Stimulated activated CD4-positive, alpha-beta T cell treated with anti-CD3 and anti-CD28 coated beads, Interleukin-1b, Interleukin-23, amount 100 ng/mL, for 1 hour (primary cell): ENCODE data around the gene LECT2.

Source experiments
- DNase-seq, 2 donors: peaks; one replicate each; pipeline ENCODE4 v3.0.0-alpha.2; 2020; ENCODE audit warnings: low read depth in 2 of 2

LECT2 gene

DNA sequence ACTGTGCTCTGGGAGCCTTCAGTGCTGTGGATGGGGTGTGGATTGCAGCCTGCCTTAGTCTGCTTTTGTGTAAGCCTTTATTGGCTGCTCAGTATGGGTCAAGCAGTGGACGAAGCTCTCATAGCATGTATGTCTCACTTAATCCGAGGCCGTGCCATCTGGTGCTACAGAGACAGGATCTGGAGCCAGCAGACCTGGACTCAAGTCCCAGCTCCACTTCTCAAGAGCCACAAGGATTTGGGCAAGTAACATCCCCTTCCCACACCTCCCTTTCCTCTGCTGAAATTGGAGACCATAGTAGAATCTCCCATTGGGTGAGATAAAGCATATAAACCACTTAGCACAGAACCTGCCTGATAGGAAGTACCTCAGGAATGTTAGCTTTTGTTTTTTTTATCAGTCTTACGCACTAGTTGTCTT, 23.4 kb upstream of the LECT2 start:
- no peak for DNase-seq

DNA sequence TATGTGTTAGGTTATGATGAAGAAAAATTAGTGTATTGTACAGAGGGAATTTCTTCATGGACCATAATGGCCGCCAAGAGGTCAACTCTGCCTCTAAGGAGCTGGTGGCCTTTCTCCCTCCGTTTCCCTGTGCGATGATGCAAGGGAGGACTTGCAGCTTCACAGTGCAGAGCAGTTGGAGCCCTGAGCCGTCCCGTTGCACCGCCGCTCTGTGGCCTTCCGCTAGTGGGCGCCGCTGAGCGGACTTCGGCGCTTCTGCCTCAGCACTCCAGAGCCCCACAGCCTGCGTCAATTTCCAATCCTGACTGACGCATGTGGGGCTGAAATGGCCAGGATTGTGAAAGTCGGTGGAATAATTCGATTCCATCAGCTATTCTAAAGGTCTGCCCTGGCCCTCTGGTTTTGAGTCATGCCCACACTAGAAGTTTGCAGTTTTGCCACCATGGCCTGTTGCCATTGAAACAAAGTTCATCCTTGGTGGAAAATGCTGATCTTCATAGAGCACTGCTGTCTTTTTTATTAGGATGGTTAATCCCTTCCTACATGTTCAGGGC, 22.7 kb upstream of the LECT2 start:
- peak in 1 of 2 donors; percentile 13 for DNase-seq

DNA sequence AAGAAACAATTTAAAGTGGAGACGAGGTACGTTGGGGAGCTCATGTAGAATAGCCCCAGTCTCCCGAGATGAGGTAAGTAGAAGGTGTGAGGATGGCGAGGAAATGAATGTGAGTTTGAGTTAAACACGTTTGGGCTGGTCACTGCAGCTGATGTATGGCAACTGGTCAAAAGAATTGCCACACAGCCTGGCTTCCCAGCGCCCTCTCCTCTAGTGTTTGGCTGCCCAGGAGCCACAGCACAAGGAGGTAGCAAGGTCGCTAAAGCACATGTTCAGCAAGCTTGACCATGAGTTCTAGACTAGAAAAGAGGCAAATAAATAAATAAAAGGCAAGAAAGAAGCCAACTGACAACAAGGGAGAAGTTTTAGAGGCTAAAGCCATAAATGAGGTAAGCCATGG, 21.4 kb upstream of the LECT2 start:
- no peak for DNase-seq

DNA sequence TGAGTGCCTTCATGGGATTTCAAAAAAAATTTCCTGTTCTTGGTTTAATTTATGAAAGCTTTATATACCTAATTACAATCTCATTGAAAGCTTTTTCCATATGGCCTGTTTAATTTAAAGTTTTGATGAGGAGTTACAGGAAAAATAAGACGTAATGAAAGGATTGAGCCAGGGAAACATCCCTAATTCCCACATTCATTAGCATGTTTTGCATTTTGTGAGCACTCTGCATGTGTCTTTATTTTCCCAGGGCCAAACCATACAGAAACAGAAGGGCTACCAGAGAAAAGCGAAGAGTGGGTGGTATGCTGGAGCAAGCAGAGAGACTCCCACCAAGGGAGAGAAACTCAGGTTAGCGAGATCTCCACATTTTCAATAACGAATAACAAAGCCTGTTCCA, 20.3 kb upstream of the LECT2 start:
- no peak for DNase-seq

DNA sequence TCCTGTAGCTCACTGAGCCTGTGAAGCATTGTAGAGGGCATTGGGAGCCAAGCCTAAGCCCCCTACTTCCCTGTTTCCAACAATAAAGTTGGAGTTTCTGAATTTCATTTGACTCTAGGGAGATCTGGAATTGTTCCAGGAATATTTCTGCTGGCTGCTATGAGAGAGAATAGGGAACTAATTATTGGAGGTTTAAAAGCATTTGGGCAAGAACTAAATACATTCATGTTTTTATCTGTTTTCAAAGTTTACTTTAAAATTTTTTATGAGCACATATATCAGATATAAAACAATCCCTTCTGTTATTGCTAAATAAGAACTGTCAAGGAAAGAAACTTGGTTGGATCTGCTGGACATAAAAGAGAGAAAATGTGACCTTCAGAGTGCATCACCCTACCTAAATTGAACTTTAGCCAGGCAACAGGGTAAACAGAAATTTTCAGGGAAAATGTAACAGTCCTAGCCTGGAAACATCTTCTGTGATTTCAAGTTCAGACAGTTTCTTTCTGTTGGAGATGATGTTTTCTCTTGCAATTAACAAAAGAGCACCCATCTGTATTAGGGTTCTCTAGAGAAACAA, 19.3 kb upstream of the LECT2 start:
- DNase-seq, result no peak

DNA sequence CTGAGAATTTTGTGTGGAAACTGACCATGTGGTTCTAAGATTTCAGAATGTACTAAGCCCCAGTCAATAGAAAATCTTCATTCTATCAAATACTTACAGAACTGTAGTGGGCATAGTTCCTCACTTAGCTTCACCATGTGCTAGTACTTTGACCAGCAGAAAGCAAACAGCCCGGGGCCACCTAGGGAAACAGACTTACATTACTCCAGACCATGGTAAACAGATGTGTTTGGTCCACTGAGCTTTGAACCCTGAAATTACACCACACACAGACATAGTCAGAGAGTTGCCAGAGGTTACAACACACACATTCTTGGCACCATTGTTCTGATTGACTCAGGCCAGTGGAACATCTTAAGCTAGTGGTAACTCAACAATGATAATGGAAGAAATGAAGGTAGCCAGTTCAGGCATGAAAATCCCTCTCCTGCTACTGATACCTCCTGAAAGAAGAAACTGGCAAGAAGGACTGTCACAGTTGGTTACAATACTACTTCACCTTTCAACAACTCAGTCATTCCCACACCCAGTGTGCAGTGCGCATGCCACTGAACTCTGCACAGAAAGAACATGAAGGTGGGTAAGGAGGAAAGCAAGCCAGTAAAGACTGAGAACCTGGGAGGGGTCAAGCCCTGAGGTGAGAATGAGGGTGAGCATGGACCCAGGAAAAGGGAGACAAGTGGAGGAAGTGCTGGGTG, 18.7 kb upstream of the LECT2 start:
- DNase-seq, result no peak

DNA sequence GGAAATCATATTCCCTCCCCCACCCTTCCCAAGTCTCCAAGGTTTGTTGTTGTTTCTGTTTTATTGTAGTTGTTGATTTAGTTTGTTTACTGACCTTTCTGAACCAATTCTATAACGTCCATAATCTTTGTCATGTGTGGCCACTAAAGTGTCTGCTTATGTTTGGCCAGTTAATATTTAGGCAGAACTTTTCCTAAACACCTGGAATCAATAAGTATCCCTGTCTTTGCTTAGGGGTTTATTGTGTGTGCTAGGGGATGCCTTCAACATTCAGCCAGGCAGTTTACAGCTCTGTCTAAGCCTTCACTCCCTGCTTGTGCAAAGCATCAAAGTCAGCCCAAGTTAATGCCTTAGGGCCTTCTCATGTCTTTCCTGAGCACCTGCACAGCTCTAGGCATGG, 16.9 kb upstream of the LECT2 start:
- no peak for DNase-seq

DNA sequence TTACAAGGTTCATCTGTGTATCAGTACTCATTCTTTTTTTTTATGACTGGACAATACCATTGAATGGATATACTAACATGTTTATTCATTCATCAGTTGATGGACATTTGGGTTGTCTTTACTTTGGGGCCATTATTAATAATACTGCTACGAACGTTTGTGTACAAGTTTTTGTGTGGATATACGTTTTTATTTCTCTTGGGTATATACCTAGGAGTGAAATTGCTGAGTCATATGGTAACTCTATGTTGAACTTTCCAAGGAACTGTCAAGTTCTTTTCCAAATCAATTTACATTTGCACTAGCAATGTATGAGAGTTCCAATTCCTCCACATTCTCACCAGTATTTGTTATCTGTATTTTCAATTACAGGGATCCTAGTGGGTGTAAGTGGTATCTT, 12.0 kb upstream of the LECT2 start:
- no peak for DNase-seq

DNA sequence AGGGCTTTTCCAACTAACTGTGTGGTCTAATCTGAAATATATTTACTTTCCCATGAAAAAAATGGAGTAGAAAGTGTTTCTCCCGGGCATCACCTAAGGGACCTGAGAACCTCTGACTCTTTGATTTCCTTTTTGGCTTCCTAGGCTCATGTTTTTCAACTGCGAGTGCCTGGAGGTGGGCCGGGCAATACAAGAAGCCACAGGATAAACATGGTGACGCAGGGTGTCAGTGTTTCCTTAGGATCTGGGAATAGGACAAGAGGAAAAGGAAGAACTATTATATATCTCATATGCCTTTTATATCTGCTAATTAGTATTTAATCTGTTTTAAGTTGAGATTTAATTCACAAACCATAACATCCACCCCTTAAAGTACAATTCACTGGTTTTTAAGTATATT, 11.4 kb upstream of the LECT2 start:
- DNase-seq, result no peak

DNA sequence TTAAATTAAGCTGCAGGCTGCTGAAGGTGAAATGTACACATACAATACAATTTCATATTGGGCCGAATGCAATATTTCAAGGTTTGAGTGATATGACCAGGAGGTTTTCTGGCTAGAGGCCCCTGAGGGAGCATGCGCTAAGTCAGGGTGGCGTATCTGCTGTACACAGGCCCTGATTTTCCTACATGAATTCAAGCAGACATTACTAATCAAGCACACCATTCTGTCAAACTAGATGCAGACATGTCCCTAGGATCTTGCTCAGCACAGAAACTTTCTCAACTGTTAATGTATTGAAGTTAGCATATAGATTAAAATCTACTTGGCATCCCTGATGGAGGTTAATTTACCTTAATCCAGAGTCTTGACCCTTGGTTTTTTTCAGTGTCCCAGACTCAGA, 10.7 kb upstream of the LECT2 start:
- no peak for DNase-seq

DNA sequence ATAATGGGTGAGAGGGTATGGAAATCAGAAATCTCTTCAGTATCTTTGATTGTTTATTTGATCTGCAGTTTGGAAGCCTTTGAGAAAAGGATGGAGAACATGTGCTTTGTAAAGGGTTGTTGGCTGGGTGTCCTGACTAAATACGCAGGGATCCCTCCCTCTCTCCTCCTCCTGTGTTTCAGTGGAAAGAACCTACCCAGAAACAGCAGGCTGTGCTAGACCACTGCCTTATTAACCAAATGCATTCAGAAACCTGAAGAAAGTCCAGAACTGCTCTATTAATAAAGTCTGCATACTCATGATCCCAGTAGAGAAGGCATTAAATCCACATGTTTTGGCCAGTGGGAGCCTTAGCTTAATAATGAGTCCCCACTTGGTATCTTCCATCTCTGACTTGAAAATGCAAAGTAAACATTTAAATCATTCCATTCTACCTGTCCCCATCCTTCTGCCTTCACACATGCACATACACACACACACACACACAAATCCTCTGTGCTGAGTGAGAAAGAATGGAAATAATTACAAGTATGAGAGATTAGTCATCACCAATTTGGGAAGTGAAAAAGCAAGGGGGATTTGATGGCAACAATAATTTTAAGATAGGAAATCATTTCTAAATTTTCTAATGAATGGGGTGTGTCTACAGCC, 10.0 kb upstream of the LECT2 start:
- no peak for DNase-seq

DNA sequence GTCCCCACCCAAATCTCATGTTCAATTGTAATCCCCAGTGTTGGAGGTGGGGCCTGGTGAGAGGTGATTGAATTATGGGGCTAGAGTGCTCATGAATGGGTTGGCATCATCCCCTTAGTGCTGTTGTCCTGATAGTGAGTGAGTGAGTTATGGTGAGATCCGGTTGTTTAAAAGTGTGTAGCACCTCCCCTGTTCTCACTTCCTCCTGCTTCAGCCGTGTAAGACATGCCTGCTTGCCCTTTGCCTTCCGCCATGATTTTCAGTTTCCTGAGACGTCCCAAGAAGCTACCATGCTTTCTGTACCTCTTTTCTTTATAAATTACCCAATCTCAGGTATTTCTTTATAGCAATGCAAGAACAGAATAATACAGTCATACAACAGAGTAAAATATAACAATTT, 742 bp upstream of the LECT2 start:
- no peak for DNase-seq

DNA sequence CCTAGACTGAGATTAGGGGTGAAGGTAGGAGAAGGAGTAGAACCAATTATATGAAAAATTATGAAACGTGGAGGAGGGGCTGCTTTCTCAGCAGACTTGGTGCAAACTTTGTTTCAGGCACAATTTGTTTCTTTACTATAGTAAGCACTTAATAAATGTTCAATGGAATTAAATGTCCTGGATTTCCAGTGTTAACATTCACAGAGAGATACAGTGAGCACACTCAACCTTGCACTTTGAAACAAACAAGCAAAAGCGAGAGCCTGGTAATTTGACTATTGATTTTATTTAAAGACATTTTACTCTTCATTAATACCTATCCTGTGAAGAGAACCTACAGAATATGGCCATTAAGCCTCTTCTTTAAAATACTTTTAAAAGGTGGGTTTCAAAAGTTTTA, 933 bp downstream of the LECT2 start:
- DNase-seq, result no peak

DNA sequence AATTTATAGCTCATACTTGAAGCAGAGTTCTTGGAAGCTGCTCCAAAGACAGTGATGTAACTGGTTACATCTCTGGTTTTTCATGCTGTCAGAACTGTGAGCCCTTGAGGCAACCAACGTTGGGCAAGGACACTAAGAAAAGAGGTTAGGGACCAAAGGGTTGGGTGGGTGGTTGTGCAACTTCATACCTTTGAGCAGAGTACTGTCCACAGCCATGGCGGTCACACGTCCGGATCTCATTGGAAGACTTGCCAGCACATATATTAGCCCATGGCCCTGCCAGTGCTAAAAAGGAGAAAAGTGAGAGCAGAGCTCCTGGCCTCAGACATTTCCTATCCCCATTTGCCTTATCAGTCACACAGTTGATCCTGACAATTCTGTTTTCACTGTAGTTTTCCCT, 2.1 kb downstream of the LECT2 start:
- DNase-seq, result no peak

DNA sequence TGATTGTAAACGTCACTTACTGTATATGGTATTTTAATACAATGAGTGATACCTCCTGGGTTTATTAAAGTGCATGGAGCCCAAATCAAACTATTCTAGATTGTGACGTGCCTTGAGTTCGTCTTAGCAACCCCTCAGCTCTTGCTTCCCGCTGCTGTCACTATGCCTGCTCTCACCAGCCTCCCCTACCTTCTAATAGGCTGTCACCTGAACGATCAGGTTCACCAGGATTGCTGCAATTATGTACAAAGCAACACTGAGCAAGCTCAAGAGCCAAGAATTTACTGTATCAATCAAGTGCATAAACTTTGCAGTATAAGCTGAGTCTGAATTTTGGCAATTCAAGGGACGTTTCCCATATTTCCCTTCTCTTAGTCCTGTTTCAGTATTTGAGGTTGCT, 3.0 kb downstream of the LECT2 start:
- DNase-seq, result no peak

DNA sequence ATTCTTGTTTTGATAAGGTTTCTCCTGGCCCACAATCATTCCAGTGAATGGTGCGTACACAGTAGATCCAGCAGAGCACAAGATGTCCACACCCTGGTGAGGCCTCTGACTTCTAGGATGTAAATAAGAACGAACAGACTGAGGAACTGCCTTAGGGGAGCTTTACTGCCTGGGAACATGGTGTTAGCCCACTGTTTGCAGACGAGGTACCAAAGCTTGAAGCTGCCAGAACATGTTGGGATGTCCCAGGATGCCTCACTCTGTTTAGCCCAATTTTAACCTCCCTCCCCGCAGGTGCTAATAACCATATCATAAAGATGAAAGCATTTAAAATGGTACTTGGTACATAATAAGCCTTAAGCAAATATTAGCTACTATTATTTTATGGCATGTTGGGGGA, 3.5 kb downstream of the LECT2 start:
- no peak for DNase-seq

DNA sequence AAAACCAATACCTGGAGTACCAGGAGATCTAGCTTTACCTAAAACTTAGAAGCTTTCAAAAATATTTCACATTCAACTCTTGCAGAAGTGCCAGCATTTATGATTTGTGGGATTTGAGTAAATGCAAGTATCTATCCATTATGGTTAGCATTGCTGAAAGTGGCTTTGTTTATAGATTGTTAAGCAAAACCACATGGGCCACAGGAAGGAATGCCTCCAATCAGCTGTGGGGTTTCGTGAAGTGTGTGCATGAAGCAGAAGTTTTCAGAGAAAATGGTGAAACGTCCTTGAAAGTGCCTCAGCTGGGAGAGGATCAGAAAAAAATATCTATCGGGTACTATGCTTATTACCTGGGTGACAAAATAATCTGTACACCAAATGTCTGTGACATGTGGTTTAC, 4.2 kb downstream of the LECT2 start:
- no peak for DNase-seq

DNA sequence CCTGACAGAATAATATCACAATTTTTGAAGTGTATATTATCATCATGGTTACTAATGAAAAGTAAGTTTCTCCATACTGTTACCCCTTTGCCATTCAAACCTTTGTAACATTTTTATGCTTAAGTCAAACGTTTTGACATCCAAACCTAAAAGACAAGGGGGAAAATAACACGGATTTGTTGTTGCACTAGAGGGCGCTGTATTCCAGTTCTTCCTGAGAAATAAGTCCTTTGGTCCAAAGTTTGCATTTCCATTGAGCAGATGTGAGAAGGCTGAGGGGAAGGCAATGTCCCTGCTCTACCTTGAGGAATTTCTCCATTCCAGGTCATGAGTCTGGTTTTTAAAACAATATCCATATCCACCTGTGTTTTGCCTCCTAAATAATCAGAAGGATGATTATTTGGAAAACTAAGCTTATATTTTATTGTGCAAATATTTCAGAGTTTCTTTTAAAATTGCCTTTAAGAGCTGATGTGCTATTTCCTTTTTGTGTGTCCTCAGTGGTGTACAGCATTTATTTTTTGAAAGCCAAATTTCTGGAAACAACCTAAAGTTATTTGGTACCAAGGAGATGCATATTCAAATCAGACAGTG, 9.7 kb downstream of the LECT2 start:
- no peak for DNase-seq

DNA sequence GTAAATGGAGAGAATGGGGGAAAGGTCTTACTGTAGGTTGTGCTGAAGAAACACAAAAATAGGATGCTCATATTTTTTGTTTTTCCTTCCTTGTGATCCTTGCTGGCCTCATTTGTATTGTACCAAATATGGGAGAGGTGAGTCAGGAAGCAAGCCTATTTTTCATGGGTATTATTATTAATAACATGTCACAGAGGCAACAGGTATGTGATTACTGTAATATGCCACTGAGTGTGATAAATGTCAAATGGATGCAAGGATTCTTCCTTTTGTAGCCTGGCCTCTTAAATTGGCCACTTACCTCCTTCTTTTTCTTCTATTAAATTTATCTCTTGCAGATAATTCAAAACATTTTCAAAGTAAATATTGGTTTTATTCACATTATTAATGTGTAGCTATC, 10.2 kb downstream of the LECT2 start:
- no peak for DNase-seq

DNA sequence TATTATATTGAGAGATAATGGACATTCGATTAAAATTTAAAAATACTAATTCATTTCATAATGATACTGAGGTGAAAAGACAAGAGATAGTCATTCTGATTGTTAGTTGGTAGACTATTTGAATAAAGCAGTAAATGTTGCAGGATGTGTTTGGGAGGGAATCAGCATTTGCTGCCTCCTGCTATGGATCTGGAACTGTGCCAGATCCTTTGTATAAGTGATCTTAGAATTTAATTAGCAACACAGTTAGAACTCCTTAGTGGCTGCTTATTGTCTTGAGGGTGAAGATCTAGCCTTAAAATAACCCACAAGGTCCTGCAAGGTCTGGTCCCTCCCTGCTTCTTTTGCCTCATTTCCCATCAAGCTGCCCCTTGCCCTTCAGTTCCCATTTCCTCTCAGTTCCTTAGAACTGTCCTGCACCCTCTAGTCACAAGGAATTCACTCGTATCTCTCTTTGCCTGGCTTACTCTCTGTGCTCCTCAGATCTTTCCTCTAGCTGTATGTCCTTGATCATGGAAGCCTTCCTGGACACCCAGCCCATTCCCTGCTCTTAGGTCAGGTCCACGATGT, 12.5 kb downstream of the LECT2 start:
- DNase-seq, result no peak

DNA sequence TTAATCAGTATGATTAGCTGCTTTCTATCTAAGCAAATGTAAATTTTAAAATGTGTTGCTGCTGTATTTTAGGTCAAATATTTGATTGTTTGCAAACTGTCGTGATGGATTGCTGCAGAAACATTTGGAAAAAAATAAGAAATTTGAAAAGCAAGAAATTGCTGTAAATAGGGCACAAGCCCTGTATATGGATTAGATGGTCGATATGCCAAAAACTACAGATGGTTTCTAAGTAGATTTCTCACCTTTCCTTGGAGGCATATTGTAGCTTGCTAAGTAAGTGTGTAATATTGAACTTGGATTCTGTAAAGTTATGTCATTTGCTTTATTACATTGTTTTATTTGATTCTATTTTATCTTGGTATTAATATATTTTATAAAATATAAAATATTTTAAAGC, 13.1 kb downstream of the LECT2 start:
- no peak for DNase-seq

DNA sequence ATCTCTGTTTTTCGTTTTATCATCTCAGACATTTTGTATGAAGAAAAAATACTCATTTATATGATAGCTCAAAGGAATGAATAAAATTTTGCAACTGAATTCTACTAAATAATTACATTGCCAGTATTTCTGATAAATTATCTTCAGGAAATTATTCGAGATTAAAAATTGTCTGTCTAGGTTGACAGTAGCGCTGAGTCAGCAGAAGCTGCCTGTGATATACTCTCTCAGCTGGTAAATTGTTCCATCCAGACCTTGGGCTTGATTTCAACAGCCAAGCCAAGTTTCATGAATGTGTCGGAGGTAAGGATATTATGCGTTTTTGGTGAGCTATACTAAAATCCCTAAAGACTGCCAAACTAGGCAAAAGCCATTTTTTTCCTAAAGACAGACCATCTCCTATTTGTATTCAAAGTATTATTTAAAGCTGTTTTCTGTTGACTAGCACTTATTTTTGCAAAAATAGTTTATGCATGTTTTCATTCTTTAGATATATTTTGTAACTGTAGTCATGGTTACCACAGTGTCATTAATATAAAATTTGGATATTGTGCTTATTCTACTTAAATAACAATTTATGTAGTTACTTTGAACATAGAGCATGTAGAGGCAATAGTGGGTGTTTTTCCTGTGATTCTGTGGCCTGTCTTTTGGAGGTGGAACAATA, 17.4 kb downstream of the LECT2 start:
- no peak for DNase-seq
